SU-DHL-6 (cell line): ENCODE results near the gene SMARCAL1.

ENCODE experiments used
- EZH2phosphoT487 ChIP-seq: fragments of 200-600 bp; sonication (generic), shearing (Covaris generic); conservative IDR thresholded peaks from 2 replicates; pipeline ENCODE4 v1.6.1; 2018; ENCODE audit warnings: mild to moderate bottlenecking, antibody characterized with exemption, low read length, moderate library complexity, mixed read lengths
- TF ChIP-seq, protein P1 (sequence below): fragments of 200-600 bp; sonication (generic); IDR thresholded peaks from one replicate; pipeline ENCODE4 v1.5.1; 2017; ENCODE audit warnings: antibody characterized with exemption, mild to moderate bottlenecking, low read length, moderate library complexity; ENCODE audit not compliant: insufficient read depth, poor library complexity, severe bottlenecking

GRCh38 chr2:216391401-216391800, 20.9 kb upstream of the SMARCAL1 start:
- TF ChIP-seq, protein P1, sequence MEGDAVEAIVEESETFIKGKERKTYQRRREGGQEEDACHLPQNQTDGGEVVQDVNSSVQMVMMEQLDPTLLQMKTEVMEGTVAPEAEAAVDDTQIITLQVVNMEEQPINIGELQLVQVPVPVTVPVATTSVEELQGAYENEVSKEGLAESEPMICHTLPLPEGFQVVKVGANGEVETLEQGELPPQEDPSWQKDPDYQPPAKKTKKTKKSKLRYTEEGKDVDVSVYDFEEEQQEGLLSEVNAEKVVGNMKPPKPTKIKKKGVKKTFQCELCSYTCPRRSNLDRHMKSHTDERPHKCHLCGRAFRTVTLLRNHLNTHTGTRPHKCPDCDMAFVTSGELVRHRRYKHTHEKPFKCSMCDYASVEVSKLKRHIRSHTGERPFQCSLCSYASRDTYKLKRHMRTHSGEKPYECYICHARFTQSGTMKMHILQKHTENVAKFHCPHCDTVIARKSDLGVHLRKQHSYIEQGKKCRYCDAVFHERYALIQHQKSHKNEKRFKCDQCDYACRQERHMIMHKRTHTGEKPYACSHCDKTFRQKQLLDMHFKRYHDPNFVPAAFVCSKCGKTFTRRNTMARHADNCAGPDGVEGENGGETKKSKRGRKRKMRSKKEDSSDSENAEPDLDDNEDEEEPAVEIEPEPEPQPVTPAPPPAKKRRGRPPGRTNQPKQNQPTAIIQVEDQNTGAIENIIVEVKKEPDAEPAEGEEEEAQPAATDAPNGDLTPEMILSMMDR: no peak
- TF ChIP-seq EZH2phosphoT487: no peak
